GM06990 (cell line): Measurements from ENCODE around the gene PTGES2.

ENCODE experiments used
- DNase-seq: peaks from one replicate; pipeline ENCODE4 v3.0.0-alpha.2; 2011; ENCODE audit not compliant: insufficient read length; ENCODE audit errors: extremely low read depth
- H3K27me3 ChIP-seq: replicated peaks from 2 replicates; pipeline ENCODE4 v1.6.0; 2011; ENCODE audit warnings: low read length; ENCODE audit not compliant: control insufficient read depth, insufficient read depth
- H3K36me3 ChIP-seq: 2 replicates; pipeline ENCODE4 v1.5.1; 2011; ENCODE audit warnings: low read length; ENCODE audit not compliant: control insufficient read depth, insufficient read depth
- H3K4me3 ChIP-seq: replicated peaks from 2 replicates; pipeline ENCODE4 v1.5.1; 2011; ENCODE audit warnings: low read depth, mild to moderate bottlenecking, control low read depth, low read length
- TF ChIP-seq, protein P1 (sequence below): IDR thresholded peaks from 2 replicates; pipeline ENCODE4 v1.5.1; 2011; ENCODE audit warnings: low read length, control low read depth, mild to moderate bottlenecking, inconsistent platforms; ENCODE audit not compliant: insufficient read depth, poor library complexity, severe bottlenecking

Gene PTGES2

DNA sequence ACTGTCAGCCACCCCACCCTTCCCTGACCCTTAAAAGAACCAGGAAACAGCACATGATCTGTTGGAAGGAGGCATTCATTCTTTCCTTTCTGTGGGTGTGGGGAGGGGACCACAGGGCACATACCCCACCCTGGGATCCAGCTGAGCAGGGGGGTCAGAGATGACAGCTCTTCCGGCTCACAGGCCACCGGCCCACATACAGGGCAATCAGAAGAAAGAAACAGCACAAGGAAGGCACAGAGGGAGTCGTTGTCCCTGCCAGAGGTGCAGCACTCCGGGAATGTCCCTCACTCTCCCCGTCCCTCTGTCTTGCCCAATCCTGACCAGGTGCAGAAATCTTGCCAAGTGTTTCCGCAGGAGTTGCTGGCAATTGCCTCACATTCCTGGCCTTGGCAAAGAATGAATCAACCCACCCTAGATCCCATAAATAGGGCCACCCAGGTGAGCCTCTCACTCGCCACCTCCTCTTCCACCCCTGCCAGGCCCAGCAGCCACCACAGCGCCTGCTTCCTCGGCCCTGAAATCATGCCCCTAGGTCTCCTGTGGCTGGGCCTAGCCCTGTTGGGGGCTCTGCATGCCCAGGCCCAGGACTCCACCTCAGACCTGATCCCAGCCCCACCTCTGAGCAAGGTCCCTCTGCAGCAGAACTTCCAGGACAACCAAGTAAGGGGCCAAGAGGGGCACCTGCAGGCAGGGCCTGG is 21.6 kb upstream of the PTGES2 start, which contains the start of gene LCN2:
TSS of gene LCN2 (plus strand) at position 453 of the 701 bp plus-strand sequence. CDS start at position 526, 73 bp downstream.
- TF ChIP-seq, protein P1, sequence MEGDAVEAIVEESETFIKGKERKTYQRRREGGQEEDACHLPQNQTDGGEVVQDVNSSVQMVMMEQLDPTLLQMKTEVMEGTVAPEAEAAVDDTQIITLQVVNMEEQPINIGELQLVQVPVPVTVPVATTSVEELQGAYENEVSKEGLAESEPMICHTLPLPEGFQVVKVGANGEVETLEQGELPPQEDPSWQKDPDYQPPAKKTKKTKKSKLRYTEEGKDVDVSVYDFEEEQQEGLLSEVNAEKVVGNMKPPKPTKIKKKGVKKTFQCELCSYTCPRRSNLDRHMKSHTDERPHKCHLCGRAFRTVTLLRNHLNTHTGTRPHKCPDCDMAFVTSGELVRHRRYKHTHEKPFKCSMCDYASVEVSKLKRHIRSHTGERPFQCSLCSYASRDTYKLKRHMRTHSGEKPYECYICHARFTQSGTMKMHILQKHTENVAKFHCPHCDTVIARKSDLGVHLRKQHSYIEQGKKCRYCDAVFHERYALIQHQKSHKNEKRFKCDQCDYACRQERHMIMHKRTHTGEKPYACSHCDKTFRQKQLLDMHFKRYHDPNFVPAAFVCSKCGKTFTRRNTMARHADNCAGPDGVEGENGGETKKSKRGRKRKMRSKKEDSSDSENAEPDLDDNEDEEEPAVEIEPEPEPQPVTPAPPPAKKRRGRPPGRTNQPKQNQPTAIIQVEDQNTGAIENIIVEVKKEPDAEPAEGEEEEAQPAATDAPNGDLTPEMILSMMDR, result no peak
- Histone ChIP-seq H3K27me3 (no peaks in the 10 kb centered on the region; the same call in none of the 2 replicates), H3K4me3 (no peak within 1 kb of the TSS), H3K36me3 (no peaks in the 10 kb centered on the region)
- DNase-seq, result no peak

DNA sequence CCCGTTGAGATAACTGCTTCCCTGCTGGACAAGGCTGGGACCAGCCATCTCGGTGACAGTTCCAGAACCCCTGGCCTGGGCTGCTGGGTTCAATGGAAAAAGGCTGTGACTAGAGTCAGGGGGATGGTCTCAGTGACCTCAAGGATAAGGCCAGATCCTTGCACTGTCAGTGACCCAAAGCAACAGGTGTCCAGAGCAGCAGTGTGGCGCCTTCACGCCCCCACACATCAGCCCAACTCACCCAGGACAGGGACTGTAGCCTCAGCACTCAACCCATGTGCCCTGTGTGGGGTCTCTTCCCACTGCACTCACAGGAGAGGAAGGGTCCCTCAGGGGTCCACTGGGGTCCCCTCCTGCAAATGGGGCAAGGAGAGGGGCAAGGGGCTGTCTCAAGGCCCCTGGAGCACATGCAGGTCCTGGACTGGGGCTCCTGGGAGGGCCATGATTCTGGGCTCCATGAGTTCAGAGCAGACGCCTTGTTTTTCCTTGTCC is 21.0 kb upstream of the PTGES2 start:
- no peak overlapping the region for H3K4me3 ChIP-seq
- no peaks in the 10 kb centered on the region for H3K36me3 ChIP-seq
- no peaks in the 10 kb centered on the region; the same call in none of the 2 replicates for H3K27me3 ChIP-seq
- TF ChIP-seq, protein P1, result no peak
- DNase-seq, result no peak

DNA sequence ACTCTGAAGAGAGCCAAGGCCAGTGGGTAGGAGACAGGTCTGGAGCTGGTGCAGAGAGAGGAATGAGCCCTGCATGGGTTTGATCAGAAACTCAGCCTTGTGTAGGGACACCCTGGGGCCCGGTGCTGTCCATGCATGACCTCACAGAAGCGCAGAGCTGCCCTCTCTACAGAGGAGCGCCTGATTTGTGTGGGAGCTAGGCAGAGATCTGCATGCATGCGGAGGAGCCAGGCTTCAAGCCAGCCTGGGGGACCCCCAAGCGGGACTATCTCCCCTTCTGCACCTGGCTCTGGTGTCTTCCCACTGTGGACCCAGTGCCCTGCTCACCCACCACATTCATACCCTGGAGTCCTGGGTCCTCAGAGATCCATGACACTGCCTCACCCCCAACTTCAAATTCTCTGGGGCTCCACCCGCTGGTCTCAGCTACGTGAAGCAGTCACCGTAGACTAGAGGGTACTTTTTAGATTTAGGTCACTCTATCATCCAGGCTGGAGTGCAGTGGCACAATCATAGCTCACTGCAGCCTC is 19.1 kb upstream of the PTGES2 start:
- TF ChIP-seq, protein P1, result no peak
- H3K27me3 ChIP-seq, result no peaks in the 10 kb centered on the region; the same call in none of the 2 replicates
- H3K4me3 ChIP-seq, result no peak overlapping the region
- H3K36me3 ChIP-seq, result no peaks in the 10 kb centered on the region
- DNase-seq, result no peak

DNA sequence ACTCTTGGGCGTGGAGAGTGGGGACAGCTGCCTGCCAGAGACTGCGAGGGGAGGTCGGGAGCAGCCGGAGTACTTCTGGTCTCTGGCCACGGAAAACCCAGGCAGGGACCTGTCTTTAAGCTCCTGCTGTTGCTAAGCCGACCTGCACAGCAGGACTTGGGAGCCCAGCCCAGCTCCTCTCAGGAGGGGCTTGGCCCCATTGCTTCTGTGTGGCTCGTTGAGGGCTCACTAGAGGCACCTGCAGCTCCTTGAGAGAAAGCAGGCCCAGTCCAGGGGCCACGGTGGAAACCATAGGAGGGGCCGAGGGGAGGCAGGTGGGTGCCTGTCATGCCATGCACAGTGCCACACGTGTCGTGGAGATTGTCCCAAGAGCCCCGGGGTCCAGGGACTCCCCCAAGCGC is 18.4 kb upstream of the PTGES2 start:
- no peak for DNase-seq
- H3K36me3 ChIP-seq, result no peaks in the 10 kb centered on the region

DNA sequence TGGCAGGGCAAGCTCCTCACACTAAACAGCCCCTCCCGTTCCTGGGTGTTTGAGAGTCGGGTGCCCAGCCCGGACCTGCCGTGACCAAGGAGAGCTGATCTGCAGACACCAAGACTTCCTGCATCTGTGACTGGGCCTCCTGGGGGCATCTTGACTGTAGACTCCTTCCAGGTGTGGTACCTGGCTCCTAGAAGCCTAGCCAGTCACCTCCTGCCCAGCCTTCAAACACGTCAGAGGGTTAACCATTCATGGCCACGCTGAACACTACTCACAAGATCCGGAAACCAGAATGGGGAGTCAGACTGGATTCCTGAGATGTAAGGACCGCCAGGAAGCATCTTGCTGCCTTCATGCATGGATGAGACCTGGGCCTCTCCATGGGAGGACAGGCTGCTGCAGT is 18.0 kb upstream of the PTGES2 start:
- Histone ChIP-seq H3K4me3 (no peak overlapping the region), H3K36me3 (no peaks in the 10 kb centered on the region), H3K27me3 (no peaks in the 10 kb centered on the region; the same call in none of the 2 replicates)
- DNase-seq, result no peak
- TF ChIP-seq, protein P1, result no peak

More for the DNA sequence above, 18.4 kb upstream of the PTGES2 start:
- TF ChIP-seq, protein P1, result no peak
- no peak overlapping the region for H3K4me3 ChIP-seq
- H3K27me3 ChIP-seq, result no peaks in the 10 kb centered on the region; the same call in none of the 2 replicates
